ENCODE data around the gene NFKBIL1.
"Not testable (repeated sequence)": the region's sequence is repeated elsewhere in the genome, so short reads cannot be mapped to it uniquely, and the experiment has no call there.

NFKBIL1 gene

DNA sequence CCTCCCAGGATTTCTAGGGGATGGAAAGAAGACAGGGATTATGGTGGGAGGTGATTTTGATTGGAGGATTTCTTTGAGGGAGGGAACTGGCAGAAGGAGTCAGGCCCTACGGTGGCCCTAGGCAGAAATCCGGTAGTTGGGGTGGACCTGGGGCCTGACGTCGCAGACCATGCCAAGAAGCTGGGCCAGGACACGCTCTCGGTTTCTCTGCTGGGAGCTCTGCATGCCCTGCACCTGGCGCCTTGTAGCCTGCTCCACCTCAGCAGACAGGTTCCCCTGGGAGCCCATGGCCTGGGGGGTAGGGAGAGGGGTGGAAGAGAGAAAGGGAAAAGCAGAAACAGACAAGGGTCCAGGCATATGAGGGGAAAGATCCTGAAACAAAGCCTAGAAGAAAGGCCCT is 2.1 kb upstream of the NFKBIL1 start:
- Mint-ChIP-seq H3K4me3 (no peak overlapping the region), H3K4me1 (peaks cover 41% of the 10 kb centered on the region), H3K36me3 (peaks cover 13% of the 10 kb centered on the region), H3K27ac (no peak overlapping the region), H3K27me3 (no peaks in the 10 kb centered on the region), H3K9me3 (no peaks in the 10 kb centered on the region)
- ATAC-seq, result no peak

DNA sequence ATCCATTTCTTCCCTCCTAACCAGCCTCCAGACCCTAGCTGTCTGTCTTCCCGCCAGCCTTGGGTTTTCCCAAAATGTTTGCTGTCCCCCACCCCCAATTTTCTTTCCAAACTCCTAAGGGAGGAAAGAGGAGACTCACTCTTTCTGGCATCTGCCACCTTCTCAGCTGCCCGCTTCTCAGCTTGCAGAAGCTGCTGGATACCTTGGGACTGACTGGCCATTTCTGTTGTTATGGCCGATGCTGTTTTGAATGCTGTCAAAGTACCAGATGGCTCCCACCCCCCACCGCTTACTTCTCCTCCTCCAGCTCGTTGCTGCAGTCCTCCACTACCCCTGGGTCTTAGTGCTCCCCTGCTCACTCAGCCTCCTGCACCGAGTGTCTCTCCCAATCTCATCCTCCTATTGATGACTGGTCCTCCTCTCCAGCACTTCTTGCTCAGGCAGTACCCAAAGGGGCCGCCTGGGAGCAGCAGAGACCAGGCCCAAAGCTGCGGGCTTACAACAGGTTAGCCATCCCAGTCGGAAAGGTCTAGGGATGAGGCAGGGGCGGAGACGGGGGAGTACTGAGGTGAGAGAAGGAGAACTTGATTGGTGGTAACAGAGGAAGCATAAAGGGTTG is 960 bp upstream of the NFKBIL1 start, which contains the start of gene ATP6V1G2:
ATP6V1G2 (minus strand) TSS at position 270 of the 619 bp plus-strand sequence; CDS start at position 221, 49 bp downstream.
- Mint-ChIP-seq H3K27me3 (no peaks in the 10 kb centered on the region), H3K36me3 (peaks cover 8% of the 10 kb centered on the region), H3K9me3 (no peaks in the 10 kb centered on the region), H3K27ac (peak within 1 kb of the TSS; percentile 66), H3K4me3 (peak within 1 kb of the TSS; percentile 88), H3K4me1 (peaks cover 37% of the 10 kb centered on the region)
- peak; percentile 79 for ATAC-seq

DNA sequence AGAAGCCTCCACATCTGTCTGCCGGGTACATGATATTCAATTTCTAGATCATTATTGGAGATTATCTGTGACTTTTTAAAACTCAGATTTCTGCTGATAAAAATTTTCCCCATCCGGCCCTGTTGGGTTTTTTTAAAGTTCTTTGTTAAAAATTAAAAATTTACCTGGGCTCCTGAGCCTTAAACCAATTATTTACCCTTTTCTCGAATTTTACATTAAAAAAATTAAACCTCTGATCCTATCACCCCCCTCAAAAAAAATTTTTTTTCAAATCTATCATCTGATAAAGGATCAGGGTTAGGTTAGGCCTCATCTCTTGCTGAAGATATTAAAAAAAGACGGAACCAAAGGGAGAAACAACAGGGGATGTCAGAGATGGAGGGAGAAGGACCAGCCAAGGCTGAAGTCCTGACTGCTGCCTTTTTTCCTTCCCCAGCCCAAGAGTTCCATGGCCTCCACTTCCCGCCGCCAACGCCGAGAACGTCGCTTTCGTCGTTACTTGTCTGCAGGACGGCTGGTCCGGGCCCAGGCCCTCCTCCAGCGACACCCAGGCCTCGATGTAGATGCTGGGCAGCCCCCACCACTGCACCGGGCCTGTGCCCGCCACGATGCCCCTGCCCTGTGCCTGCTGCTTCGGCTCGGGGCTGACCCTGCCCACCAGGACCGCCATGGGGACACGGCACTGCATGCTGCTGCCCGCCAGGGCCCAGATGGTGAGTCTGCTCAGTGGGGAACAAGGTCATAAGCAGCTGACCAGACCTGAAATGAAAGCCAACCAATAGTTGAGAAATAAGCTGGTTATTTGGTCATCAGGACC is 527 bp downstream of the NFKBIL1 start:
- ATAC-seq, result no peak
- Mint-ChIP-seq H3K4me3 (peak overlapping the region; percentile 88), H3K4me1 (peaks cover 46% of the 10 kb centered on the region), H3K9me3 (no peaks in the 10 kb centered on the region), H3K27ac (peak overlapping the region; percentile 66), H3K27me3 (no peaks in the 10 kb centered on the region), H3K36me3 (peaks cover 7% of the 10 kb centered on the region)

DNA sequence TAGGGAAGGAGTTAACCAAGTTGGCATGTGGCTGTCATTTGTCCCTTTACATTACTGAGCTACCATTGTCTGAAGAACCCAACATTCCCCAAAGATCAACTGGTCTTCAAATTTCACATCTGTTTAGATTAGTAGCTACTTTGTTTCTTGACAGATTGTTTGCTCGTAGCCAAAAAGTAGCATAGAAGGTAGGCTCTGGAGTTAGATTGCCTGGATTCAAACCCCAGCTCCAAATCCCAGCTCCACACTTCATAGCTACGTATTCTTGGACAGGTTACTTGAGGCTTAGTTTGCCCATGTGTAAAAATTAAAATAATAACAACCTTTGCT is 1.1 kb downstream of the NFKBIL1 start:
- no peaks in the 10 kb centered on the region for H3K27me3 Mint-ChIP-seq
- ATAC-seq, result no peak
- H3K36me3 Mint-ChIP-seq, result peaks cover 7% of the 10 kb centered on the region
- H3K27ac Mint-ChIP-seq, result peak overlapping the region; percentile 66
- peak overlapping the region; percentile 88 for H3K4me3 Mint-ChIP-seq
- H3K9me3 Mint-ChIP-seq, result no peaks in the 10 kb centered on the region
- peaks cover 46% of the 10 kb centered on the region for H3K4me1 Mint-ChIP-seq

DNA sequence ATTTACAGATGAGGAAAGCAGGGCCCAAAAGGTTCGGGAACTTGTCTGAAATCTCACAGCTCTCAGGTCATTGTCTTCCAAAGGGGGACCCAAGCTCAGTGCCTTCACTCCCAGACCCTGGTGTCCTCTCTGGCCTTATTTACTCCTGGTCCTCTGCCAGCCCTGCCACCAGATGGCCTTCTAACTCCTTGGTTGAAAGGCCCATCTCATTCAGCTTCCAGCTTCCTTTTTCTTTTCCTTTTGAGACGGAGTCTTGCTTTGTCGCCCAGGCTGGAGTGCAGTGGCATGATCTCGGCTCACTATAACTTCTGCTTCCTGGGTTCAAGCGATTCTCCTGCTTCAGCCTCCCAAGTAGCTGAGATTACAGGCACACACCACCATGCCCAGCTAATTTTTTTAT is 4.0 kb downstream of the NFKBIL1 start:
- peaks cover 60% of the 10 kb centered on the region for H3K4me1 Mint-ChIP-seq
- not testable (repeated sequence) for H3K9me3 Mint-ChIP-seq, H3K27me3 Mint-ChIP-seq, H3K36me3 Mint-ChIP-seq
- peak; percentile 39 for ATAC-seq
- H3K27ac Mint-ChIP-seq, result peak overlapping the region; percentile 73
- peak overlapping the region; percentile 61 for H3K4me3 Mint-ChIP-seq

DNA sequence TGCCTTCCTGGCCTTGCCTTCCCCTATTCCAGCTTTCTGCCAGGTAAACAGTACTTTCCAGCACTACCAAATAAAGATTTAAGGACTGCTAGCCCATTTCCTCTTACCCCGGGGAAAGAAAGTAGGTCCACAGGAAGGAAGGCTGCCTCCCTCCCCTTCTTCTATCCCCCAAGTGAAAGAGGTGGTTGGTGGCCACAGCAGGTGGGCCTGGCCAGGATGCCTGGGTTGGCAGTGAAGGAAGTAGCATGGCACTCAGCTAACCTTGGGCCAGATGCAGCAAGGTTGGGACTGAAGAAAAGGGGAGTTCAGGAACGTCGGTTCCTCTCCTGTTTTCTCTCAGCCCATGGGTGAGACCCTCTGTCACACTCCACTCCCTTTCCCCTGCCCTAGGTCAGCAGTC is 8.9 kb downstream of the NFKBIL1 start:
- H3K36me3 Mint-ChIP-seq, result peaks cover 21% of the 10 kb centered on the region
- no peaks in the 10 kb centered on the region for H3K27me3 Mint-ChIP-seq
- H3K4me3 Mint-ChIP-seq, result no peak overlapping the region

DNA sequence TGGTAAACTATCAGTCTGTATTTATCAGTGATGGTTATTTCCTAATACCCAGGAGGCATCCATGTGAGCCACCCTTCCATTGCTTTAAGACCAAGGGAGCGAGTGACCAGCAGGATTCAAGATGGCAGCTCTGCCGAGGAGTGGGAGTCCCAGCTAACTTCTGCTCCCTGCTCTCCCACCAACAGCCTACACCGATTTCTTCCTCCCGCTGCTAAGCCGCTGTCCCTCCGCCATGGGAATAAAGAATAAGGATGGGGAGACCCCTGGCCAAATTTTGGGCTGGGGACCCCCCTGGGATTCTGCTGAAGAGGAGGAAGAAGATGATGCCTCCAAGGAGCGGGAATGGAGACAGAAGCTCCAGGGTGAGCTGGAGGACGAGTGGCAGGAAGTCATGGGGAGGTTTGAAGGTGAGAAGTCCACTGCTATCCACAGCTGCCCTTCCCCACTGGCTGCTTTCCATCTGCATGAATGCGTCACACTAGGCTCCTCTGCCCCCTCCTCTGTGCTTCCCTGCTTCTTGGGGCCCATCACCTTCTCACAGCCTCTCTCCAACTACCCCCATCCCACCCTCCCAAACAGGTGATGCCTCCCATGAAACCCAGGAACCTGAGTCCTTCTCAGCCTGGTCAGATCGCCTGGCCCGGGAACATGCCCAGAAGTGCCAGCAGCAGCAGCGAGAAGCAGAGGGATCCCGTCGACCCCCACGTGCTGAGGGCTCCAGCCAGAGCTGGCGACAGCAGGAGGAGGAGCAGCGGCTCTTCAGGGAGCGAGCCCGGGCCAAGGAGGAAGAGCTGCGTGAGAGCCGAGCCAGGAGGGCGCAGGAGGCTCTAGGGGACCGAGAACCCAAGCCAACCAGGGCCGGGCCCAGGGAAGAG is 10.3 kb downstream of the NFKBIL1 start:
- peak overlapping the region; percentile 70 for H3K4me3 Mint-ChIP-seq
- H3K36me3 Mint-ChIP-seq, result peaks cover 18% of the 10 kb centered on the region
- ATAC-seq, result no peak
- H3K27ac Mint-ChIP-seq, result peak overlapping the region; percentile 89
- no peaks in the 10 kb centered on the region for H3K9me3 Mint-ChIP-seq
- H3K27me3 Mint-ChIP-seq, result no peaks in the 10 kb centered on the region
- H3K4me1 Mint-ChIP-seq, result peaks cover 75% of the 10 kb centered on the region

More for the DNA sequence above, 8.9 kb downstream of the NFKBIL1 start:
- no peak for ATAC-seq
- no peaks in the 10 kb centered on the region for H3K9me3 Mint-ChIP-seq
- H3K4me1 Mint-ChIP-seq, result peaks cover 74% of the 10 kb centered on the region
- no peak overlapping the region for H3K27ac Mint-ChIP-seq

DNA sequence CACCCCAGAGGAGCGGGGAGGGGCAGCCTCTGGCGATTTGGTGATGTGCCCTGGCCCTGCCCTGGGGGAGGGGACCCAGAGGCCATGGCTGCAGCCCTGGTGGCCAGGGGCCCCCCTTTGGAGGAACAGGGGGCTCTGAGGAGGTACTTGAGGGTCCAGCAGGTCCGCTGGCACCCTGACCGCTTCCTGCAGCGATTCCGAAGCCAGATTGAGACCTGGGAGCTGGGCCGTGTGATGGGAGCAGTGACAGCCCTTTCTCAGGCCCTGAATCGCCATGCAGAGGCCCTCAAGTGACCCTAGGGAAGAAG is 10.9 kb downstream of the NFKBIL1 start:
- peak overlapping the region; percentile 70 for H3K4me3 Mint-ChIP-seq
- H3K27me3 Mint-ChIP-seq, result no peaks in the 10 kb centered on the region
- peaks cover 23% of the 10 kb centered on the region for H3K36me3 Mint-ChIP-seq
- no peak for ATAC-seq
- peaks cover 81% of the 10 kb centered on the region for H3K4me1 Mint-ChIP-seq
- H3K9me3 Mint-ChIP-seq, result no peaks in the 10 kb centered on the region
- peak overlapping the region; percentile 89 for H3K27ac Mint-ChIP-seq

DNA sequence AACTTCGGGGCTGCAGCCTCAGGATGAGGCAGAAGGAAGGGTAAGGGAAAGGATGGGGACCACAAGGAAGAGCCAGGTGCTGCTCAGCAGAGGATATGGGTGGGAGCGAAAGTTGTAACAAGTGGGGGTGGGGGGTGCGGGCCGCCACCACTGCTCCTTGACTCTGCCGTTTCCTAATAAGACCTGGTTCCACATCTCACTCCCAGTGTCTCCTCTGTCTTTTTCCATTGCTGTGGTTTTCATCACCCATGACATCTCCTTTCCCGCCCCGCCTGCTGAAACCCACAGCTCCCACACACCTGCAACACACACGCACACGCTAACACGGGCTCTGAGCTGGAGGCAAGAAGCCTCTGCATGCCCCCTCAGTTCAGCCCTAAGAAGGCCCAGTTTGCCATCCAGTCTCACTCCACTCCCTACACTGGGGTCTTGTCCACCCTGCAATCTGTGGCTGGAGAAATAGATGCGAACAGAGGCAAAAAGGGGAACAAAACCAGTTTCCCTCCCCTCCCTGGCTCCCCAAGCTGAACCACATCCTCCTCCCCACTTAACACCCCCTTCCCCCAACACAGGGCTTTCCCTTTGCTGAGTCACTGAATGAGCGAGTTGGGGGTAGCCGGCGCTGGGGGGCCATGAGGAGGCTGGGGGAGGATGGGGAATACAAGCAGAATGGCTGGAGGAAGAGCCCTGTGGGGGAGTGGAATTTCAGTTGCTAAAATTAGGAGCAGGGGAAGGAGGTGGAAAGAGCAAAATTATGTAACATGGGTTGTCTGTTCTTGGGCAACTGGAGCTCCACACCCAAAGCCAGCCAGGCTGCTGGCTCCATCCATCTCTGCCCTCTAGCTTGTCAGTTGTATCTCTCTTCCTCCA is 11.5 kb downstream of the NFKBIL1 start:
- Mint-ChIP-seq H3K4me3 (peak overlapping the region; percentile 70), H3K4me1 (peaks cover 87% of the 10 kb centered on the region), H3K27me3 (no peaks in the 10 kb centered on the region), H3K9me3 (no peaks in the 10 kb centered on the region), H3K27ac (peak overlapping the region; percentile 89), H3K36me3 (peaks cover 28% of the 10 kb centered on the region)
- ATAC-seq, result peak; percentile 73

DNA sequence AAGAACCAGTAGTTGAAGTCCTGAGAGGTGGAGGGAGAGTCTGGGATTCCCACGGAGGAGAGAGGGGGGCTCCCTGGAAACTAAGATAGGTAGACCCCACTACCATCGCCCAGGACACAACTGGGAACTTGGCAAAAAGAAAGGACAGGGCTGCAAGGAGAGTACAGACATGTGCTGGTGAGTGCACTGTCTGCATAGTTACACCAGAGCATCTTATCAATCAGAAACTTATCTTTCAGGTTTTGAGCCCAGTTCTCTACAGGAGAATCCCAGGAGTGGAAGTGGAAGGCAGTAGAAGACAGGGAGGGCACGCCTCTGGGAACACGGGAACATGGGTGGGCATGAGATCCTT is 12.2 kb downstream of the NFKBIL1 start:
- H3K27ac Mint-ChIP-seq, result peak overlapping the region; percentile 89
- no peaks in the 10 kb centered on the region for H3K27me3 Mint-ChIP-seq
- peaks cover 32% of the 10 kb centered on the region for H3K36me3 Mint-ChIP-seq
- ATAC-seq, result peak; percentile 13
- H3K4me3 Mint-ChIP-seq, result peak overlapping the region; percentile 70
- no peaks in the 10 kb centered on the region for H3K9me3 Mint-ChIP-seq
- peaks cover 85% of the 10 kb centered on the region for H3K4me1 Mint-ChIP-seq

DNA sequence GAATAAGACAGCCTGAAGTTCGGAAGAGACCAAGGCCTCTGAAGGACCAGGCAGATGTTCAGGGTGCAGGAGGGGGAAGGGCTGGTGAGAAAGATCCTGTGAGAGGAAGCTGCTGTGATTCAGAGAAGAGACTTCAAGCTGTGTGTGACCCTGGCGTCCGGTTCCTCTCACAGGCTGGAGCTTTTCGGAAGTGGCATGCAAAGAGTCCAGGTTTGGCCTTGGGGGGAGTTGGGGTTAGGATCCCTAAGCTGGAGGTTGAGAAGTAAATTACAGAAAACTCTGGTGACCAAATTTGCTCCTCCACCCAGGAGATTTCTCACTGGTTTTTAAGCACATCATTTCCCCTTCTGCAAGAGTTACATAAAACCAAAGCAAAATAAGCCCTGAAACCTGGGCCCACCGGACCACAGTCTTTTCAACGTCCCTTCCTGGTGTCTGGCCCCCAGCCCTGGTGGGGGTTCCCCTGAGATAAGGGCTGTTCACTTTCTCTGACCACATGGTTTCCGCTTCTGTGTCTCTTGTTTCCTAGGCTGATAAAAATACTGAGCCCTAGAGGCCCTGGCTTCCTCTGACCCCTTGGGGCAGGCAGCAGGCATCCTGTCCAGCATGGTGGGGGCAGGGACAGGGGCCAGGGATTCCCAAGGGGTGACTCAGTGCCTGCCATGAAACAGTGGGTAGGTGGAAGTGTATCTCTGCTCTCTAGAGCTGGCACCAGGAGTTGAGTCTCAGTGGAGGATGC is 12.7 kb downstream of the NFKBIL1 start:
- Mint-ChIP-seq H3K27ac (peak overlapping the region; percentile 89), H3K36me3 (peaks cover 37% of the 10 kb centered on the region), H3K4me3 (peak overlapping the region; percentile 70), H3K4me1 (peaks cover 87% of the 10 kb centered on the region), H3K27me3 (no peaks in the 10 kb centered on the region), H3K9me3 (no peaks in the 10 kb centered on the region)
- ATAC-seq, result peak; percentile 84

DNA sequence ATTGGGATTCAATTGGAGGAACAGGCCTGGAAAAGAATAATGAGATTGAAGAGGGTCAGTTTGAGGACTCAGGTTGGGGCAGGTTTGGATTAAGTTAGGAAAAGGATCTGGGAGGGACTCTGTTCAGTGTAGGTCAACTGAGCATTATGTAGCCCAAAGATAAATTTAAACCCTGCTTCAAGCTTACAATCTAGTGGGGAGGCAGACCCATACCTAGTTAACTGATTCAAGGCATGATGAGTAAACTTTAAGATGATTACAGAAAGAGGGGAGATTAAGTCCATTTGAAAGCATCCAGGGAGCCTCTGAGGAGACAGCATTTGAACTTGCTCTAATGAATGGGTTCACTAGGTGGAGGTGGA is 13.3 kb downstream of the NFKBIL1 start:
- Mint-ChIP-seq H3K9me3 (no peaks in the 10 kb centered on the region), H3K4me1 (peaks cover 92% of the 10 kb centered on the region), H3K4me3 (peak overlapping the region; percentile 58), H3K36me3 (peaks cover 43% of the 10 kb centered on the region), H3K27me3 (no peaks in the 10 kb centered on the region), H3K27ac (peak overlapping the region; percentile 89)
- ATAC-seq, result no peak

DNA sequence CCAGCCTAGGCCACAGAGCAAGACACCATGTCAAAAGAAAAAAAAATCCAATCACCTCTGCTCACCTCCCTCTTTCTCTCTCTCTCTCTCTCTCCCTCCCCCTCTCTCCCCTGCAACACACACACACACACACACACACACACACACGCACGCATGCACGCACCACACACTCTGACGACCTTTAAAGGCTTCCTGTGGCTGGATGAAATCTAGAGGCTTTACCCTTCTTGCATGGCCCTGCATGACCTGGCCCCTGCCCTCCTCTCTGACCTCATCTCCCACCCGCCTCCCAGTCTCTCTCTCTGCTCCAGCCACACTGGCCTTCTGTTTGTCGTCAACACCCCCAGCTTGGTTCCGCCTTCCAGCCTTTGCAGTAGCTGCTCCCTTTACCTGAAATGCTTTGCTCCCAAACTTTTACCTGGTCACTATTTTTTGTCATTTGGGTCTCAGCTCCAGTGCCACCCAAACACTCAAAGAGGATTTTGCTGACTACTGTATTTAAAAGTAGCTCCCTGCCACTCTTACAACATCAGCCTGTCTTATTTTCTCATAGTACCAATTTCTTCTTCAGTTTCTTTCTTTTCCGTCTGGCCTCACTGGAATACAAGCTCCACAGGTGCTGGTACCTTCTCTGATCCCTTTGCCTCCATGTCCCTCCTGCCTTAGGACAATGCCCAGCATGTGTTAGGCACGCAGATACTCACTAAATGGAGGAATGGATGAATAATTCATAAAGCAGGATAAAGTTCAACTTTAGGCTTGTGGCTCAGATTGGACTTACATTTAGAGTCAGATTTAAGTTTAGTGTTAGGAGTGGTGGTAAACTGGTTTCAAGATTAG is 20.3 kb downstream of the NFKBIL1 start:
- Mint-ChIP-seq H3K27me3 (no peaks in the 10 kb centered on the region), H3K36me3 (peaks cover 27% of the 10 kb centered on the region), H3K4me1 (peaks cover 81% of the 10 kb centered on the region), H3K27ac (peak overlapping the region; percentile 78), H3K4me3 (peak overlapping the region; percentile 72), H3K9me3 (no peaks in the 10 kb centered on the region)
- peak; percentile 29 for ATAC-seq

Data from stimulated activated memory B cell treated with anti-CD40 and anti-IgM and Interleukin-4, amounts not matched to agents 10 μg/mL and 1 μg/mL and 100 μg/mL, for 72 hours (primary cell).